ENCODE measurements around the gene AMIGO1. TPM values are rescaled to one million over a fixed set of nuclear protein-coding genes. Genes with fewer than 3 reads are reported as not detected.
A peak's percentile ranks its signal among the peaks of the same experiment; 100 is the strongest.

The AMIGO1 gene
- total and polyA plus RNA-seq, 11 donors: 4.6 to 19.1 (median 13.4) TPM

GRCh38 chr1:109497449-109498160 lies 11.9 kb downstream of the AMIGO1 start:
- intact Hi-C loops (cut with DNase I): loop anchor here in 1 of 10 donors (2.0 kb wide), 1 partner anchor 33 kb away; no protein-coding TSS in a partner anchor
- no peak for DNase-seq
- H3K4me3 ChIP-seq: no peak overlapping the region
- no peaks in the 10 kb centered on the region for H3K9me3 ChIP-seq
- no peak for TF ChIP-seq POLR2A (IDR thresholded peaks at IDR 0.05)
- TF ChIP-seq CTCF (IDR thresholded peaks at IDR 0.05): no peak
- WGBS, 4 donors: 68 to 74% (median 70%) methylated on average over 9 of the region's 9 CpGs
- no peak for ATAC-seq
- H3K4me1 ChIP-seq: peaks cover 0 to 44% (median 16%) of the 10 kb centered on the region in 12 donors
- no peaks in the 10 kb centered on the region for H3K27me3 ChIP-seq
- H3K36me3 ChIP-seq: peaks cover 0 to 50% (median 28%) of the 10 kb centered on the region in 9 donors
- H3K27ac ChIP-seq: no peak overlapping the region

GRCh38 chr1:109495738-109496137 lies 13.8 kb downstream of the AMIGO1 start:
- peaks cover 0 to 39% (median 28%) of the 10 kb centered on the region in 9 donors for H3K36me3 ChIP-seq

GRCh38 chr1:109493805-109494539 lies 15.6 kb downstream of the AMIGO1 start, which contains the start of gene CYB561D1:
Gene CYB561D1 (plus strand): TSS chr1:109494094. CDS start chr1:109494140, 46 bp downstream.
- intact Hi-C loops (cut with DNase I): loop anchor here in 2 of 10 donors (2.0 kb wide), 2 partner anchors 37 to 39 kb away; no protein-coding TSS in a partner anchor
- Histone ChIP-seq H3K36me3 (peaks cover 0 to 40% (median 28%) of the 10 kb centered on the region in 9 donors), H3K4me3 (peak within 1 kb of the TSS; percentile 52 to 98 (median 83)), H3K4me1 (peaks cover 0 to 38% (median 21%) of the 10 kb centered on the region in 12 donors), H3K9me3 (no peaks in the 10 kb centered on the region), H3K27me3 (no peaks in the 10 kb centered on the region), H3K27ac (peak within 1 kb of the TSS in 11 of 12 donors; percentile 57 to 86 (median 79))
- 0 to 1% (median 0%) methylated on average over 31 to 44 of the region's 44 CpGs for WGBS, 4 donors
- DNase-seq: peak; percentile 89 to 95 (median 90)
- peak; percentile 86 to 99 (median 97) for TF ChIP-seq CTCF (IDR thresholded peaks at IDR 0.05)
- TF ChIP-seq POLR2A (IDR thresholded peaks at IDR 0.05): peak in 1 of 2 donors; percentile 57
- ATAC-seq: peak; percentile 77 to 92 (median 90)

More at GRCh38 chr1:109495738-109496137, 13.8 kb downstream of the AMIGO1 start:
- intact Hi-C loops (cut with DNase I): loop anchor here in 1 of 10 donors (2.0 kb wide), 1 partner anchor 37 kb away; no protein-coding TSS in a partner anchor
- H3K9me3 ChIP-seq: no peaks in the 10 kb centered on the region
- no peak overlapping the region for H3K27ac ChIP-seq
- H3K27me3 ChIP-seq: no peaks in the 10 kb centered on the region
- H3K4me3 ChIP-seq: no peak overlapping the region
- no peak for TF ChIP-seq POLR2A (IDR thresholded peaks at IDR 0.05)
- no peak for TF ChIP-seq CTCF (IDR thresholded peaks at IDR 0.05)
- ATAC-seq (no peak), DNase-seq (no peak)
- WGBS, 4 donors: 87 to 94% (median 92%) methylated on average over 5 to 7 of the region's 7 CpGs
- peaks cover 0 to 36% (median 21%) of the 10 kb centered on the region in 12 donors for H3K4me1 ChIP-seq

Measured in heart left ventricle (tissue), 16 donors.